ENCODE data around the gene FAM181B.

The FAM181B gene

GRCh38 chr11:82734120-82734479, 436 bp upstream of the FAM181B start:
- no peak for DNase-seq (ENCODE audit: insufficient read length, low spot score)
- FAIRE-seq = no peak
- TF ChIP-seq CTCF (IDR thresholded peaks at IDR 0.05; ENCODE audit: insufficient read depth, missing control alignments) = no peak

DNA sequence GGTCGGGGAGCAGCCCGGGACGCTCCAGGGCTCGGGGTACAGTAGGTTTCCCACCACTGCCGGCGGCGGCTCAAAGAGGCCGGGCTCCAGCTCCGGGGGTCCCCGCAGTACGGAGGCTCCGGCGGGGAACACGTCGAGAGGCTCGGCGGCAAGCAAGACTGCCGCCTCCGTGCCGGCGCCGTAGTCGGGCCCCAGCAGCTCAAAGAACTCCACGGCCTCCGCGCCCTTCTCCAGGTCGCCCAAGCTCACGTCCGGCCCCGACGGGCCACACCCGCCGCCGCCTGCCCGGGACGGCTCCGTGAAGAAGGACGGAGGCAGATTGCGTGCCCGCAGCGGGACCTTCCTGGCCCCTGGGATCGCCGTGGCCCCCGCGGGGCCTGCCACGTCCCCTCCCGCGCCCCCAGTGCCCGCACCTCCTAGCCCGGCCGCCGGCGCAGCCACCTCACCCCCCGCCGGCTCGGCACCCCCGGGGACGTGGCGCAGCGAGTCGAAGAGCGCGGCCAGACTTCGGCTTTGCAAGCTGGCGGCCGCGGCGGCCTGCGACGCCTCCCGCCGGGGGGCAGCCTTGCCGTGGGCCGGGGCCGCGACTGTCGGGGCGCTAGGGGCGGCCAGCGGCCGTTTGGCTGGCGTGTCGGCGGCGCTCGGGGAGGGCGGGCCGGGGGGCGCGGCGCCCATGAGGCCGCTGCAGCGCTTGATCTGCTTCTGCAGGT, 775 bp downstream of the FAM181B start:
- FAIRE-seq (no peak), DNase-seq (ENCODE audit: insufficient read length, low spot score) (no peak)
- no peak for TF ChIP-seq CTCF (IDR thresholded peaks at IDR 0.05; ENCODE audit: insufficient read depth, missing control alignments)

DNA sequence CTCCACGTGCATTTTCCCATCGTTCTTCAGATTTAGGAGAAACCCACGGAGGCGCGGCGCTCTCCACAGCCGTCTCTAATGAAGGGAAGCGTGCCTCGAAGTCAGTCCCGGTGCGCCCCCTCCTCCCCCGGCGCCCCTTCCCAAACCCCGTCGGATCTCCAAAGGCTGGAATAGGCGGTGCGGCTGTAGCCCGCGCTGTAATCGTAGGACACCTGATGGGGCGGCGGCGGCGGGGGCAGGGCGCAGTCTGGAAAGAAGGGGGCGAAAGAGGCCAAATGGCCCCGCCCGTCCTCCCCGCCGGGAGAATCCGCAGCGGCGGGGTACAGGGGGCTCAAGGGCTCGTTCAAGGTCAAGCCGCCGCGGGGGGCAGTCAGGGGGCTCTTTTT, 1.3 kb downstream of the FAM181B start:
- FAIRE-seq (no peak), DNase-seq (ENCODE audit: insufficient read length, low spot score) (no peak)
- TF ChIP-seq CTCF (IDR thresholded peaks at IDR 0.05; ENCODE audit: insufficient read depth, missing control alignments) = no peak

- DNase-seq (ENCODE audit: insufficient read length, low spot score) (no peak), FAIRE-seq (no peak)
- no peak for TF ChIP-seq CTCF (IDR thresholded peaks at IDR 0.05; ENCODE audit: insufficient read depth, missing control alignments)
Measured at GRCh38 chr11:82731691-82732277, 1.9 kb downstream of the FAM181B start.

GRCh38 chr11:82730754-82731153, 2.9 kb downstream of the FAM181B start:
- DNase-seq (ENCODE audit: insufficient read length, low spot score) (no peak), FAIRE-seq (no peak)
- no peak for TF ChIP-seq CTCF (IDR thresholded peaks at IDR 0.05; ENCODE audit: insufficient read depth, missing control alignments)

- TF ChIP-seq CTCF (IDR thresholded peaks at IDR 0.05; ENCODE audit: insufficient read depth, missing control alignments) = no peak
- DNase-seq (ENCODE audit: insufficient read length, low spot score) = no peak
- FAIRE-seq = no peak
Measured at GRCh38 chr11:82730286-82730685, 3.4 kb downstream of the FAM181B start.

GRCh38 chr11:82724026-82724425, 9.6 kb downstream of the FAM181B start:
- FAIRE-seq (no peak), DNase-seq (ENCODE audit: insufficient read length, low spot score) (no peak)
- no peak for TF ChIP-seq CTCF (IDR thresholded peaks at IDR 0.05; ENCODE audit: insufficient read depth, missing control alignments)

All from D721Med (cell line).